ENCODE data around the gene GUK1. TPM values are rescaled to one million over a fixed set of nuclear protein-coding genes. Genes with fewer than 3 reads are reported as not detected.
A peak's percentile ranks its signal among the peaks of the same experiment; 100 is the strongest.

Gene GUK1
- total and polyA plus RNA-seq, 2 of the 4 experiments (the other 2 are of a cell fraction), result 465 to 548 TPM

DNA sequence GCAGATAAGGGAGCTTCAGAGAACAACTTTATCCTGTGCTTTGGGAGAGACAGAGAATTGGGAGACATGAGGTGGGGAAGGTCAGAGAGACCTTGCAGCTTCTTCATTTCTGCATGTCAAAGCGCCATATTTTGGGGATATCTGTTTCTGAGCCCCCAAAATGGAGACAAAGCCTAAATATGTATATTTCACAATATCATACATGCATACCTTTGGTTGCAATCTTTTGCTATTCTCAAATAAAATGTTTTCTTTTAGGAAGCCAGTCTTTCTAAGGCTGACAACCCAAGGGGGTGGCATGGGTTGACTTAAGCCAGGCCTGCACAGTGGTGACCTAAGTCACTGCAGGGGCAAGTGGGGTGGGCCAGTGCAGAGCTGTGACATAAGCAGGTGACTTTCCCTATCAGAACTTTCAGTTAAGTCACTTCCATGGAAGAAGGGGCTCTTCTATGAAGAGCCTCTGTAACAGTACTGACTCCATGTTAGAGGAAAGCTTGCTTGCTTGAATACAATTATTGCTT, 17.1 kb upstream of the GUK1 start:
- Histone ChIP-seq H2BK15ac (ENCODE audit: low read depth, low read length) (no peak overlapping the region), H3K18ac (ENCODE audit: low read depth, low read length) (no peak overlapping the region), H2AK9ac (replicated peaks; ENCODE audit: low read depth, low read length, poor library complexity) (no peak overlapping the region), H4K8ac (ENCODE audit: low read depth in 2 of 2, low read length in 2 of 2) (no peak overlapping the region), H2BK5ac (ENCODE audit: low read depth, low read length, poor library complexity, severe bottlenecking) (no peak overlapping the region), H2AFZ (replicated peaks; ENCODE audit: low read length, poor library complexity) (no peak overlapping the region), H3K56ac (ENCODE audit: extremely low read depth, insufficient read depth, low read length) (no peak overlapping the region), H2AK5ac (ENCODE audit: low read depth, low read length) (no peak overlapping the region), H3K4ac (ENCODE audit: low read depth, low read length) (no peak overlapping the region), H3K9ac (ENCODE audit: low read depth, low read length) (no peak overlapping the region), H3K79me1 (ENCODE audit: low read depth in 1 of 2, low read length in 2 of 2) (no peaks in the 10 kb centered on the region), H4K5ac (ENCODE audit: low read depth, low read length) (no peak overlapping the region), H3K27me3 (ENCODE audit: control insufficient read depth, insufficient read depth, low read length) (peaks cover 20% of the 10 kb centered on the region), H3K14ac (replicated peaks; ENCODE audit: low read depth, low read length) (no peak overlapping the region), H4K20me1 (ENCODE audit: insufficient read depth, low read length) (no peaks in the 10 kb centered on the region), H3K36me3 (ENCODE audit: control insufficient read depth, insufficient read depth, low read length) (no peaks in the 10 kb centered on the region), H3K9me1 (ENCODE audit: insufficient read depth, low read length) (no peaks in the 10 kb centered on the region), H3K4me2 (ENCODE audit: low read depth, low read length) (no peak overlapping the region), H3K4me1 (ENCODE audit: control insufficient read depth, insufficient read depth, low read length) (peaks cover 2% of the 10 kb centered on the region; the same call in 1 of the 2 replicates), H4K91ac (ENCODE audit: insufficient read depth, low read depth, low read length) (no peak overlapping the region), H2BK20ac (ENCODE audit: low read depth, low read length) (no peak overlapping the region), H2BK120ac (ENCODE audit: low read depth, low read length) (no peak overlapping the region), H3K4me3 (ENCODE audit: insufficient read depth, low read depth, low read length) (no peak overlapping the region), H3K23ac (ENCODE audit: low read depth, low read length) (no peak overlapping the region), H3K9me3 (ENCODE audit: control insufficient read depth, insufficient read depth, low read length) (no peaks in the 10 kb centered on the region), H3K27ac (ENCODE audit: insufficient read depth, low read length) (no peak overlapping the region)
- WGBS, 2 experiments (ENCODE audit: extremely low coverage in 2 of 2, insufficient read length in 1 of 2), result no CpG with 5 or more reads among the region's 1 CpG
- no TSS peak for BruUV-seq (replicated peaks)
- CTCF ChIA-PET, result interaction anchor here (1.0 kb wide), 1 partner anchor 8 kb away, joined by 3 read pairs; no protein-coding TSS in a partner anchor
- in situ Hi-C loops (cut with MboI; ENCODE audit: low sequenced_read_pairs) (no loop called here), intact Hi-C loops (cut with micrococcal nuclease) (no loop called here), dilution Hi-C loops (cut with HindIII; ENCODE audit: low sequenced_read_pairs, unreplicated experiment) (no loop called here)
- DNase-seq (no peak), ATAC-seq (ENCODE audit: low read depth) (no peak)
- POLR2A ChIA-PET (ENCODE audit: unreplicated experiment), result no interaction called here
- TF ChIP-seq CEBPB (IDR thresholded peaks at IDR 0.05; ENCODE audit: low read depth, low read length), result 0 out of 2 replicates have a peak, but pooled peaks have one; percentile 40
- TF ChIP-seq, protein P1, sequence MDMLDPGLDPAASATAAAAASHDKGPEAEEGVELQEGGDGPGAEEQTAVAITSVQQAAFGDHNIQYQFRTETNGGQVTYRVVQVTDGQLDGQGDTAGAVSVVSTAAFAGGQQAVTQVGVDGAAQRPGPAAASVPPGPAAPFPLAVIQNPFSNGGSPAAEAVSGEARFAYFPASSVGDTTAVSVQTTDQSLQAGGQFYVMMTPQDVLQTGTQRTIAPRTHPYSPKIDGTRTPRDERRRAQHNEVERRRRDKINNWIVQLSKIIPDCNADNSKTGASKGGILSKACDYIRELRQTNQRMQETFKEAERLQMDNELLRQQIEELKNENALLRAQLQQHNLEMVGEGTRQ (IDR thresholded peaks at IDR 0.05; ENCODE audit: low read depth, low read length), result no peak
